GM18907 (cell line): ENCODE data around the gene ZEB2.

Experiments
- ATAC-seq: cut with Tn5 transposase; IDR thresholded peaks from one replicate; pipeline ENCODE4 v1.9.1; 2021; ENCODE audit warnings: mild to moderate bottlenecking, moderate library complexity; ENCODE audit not compliant: unreplicated experiment

The ZEB2 gene

DNA sequence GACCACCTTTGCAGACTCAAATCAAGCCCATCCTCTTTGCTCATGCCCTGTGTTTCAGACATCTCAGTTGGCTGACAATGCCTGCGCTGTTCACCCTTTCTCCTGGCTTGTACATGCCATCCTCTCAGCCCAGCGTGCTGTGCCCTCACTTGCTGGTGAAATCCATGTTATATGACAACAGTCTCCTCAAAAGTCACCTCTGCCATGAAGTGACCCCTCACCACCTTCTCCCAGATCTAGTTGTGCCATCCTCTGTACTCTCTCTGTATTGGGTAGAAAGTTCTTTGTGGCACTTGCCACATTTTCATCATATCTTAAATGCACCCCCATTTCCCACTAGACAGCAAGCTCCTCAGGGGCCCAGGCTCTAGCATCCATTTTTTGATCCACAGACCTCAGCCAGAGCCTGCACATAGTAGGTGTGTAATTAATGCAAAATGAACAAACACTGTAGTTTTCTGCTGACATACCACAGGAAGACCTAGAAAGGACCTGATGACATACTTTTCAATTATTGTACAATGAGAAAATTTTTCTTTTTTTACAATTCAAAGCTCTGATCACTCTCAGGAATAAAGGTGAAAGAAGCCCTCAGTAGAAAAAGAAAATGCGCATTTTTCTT lies 22.8 kb downstream of the ZEB2 start:
- ATAC-seq = no peak

DNA sequence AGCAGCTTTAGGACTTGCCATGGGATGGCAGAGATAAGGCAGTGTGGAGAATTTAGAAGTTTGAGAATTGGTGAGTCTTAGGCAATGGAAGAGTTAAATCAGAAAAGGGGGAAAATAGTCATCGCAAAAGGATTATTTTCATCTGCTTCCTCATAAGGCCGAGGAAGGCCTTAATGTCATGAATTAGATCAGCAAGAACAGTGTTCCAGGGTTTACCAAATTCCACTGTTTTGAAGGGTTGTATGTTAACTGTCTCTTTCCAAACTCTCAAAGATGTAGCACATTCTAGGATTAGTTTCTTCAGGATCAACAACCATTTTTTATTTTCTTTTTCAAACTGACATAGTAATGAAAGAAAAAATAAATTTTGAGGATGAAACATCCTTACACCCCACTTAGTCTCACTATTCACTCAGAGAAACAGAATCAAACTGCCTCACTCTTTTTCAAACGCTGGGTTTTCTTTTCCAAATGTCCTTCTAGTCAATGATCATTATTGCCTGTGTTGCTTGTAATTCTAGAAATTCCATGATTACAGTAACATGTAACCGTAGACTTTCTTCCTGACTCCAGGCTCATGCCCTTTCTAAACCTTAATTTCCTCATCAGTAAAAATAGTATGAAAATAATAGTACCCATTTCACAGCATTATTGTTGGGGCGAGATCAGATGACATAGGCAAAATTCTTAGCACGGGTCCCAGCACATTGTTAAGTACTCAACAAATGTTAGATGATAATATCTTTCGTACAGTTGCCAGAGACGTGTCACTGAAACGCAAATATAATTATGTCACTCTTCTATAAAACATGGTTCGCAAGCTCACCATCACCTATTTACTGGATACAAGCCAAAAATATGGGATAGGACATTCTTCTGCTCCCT lies 23.6 kb downstream of the ZEB2 start:
- no peak for ATAC-seq

DNA sequence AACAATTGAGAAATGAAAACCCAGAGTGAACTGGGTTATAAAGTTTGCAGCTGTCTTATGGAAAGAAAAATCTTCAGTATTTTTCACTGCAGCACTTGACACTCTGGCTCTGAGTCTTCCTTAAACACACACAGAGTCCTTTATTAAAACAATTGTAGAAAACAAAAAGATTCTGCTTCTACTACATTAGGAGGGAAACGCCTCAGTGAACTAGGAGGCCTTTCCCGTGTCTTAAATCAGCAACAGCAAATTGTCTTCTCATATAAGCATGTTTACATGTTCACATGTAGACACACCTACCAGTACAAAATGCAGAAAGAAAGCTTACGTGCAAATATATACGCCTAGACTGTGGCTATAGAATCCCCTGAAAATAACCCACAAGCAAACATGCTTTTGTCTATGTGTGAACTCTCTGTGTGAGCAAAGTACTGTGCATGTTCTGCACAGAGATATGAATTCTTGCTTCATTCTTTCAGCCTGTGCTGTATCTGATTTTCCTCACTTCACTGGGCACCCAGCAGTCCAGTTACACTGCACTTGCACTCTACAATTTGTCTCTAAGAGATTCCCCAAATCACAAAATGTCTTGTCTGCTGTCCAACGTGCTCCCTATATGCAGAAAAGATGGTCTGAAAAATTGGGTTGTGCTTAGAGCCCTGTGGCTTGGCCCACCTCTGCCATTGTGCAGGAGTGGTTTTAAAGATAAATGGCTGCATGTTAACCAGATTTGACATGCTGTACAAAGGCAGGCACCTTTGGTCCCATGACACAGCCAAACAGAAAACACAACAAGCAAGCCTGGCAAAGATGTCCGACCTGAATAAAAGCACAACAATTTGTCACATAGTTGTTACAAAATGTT lies 24.5 kb downstream of the ZEB2 start:
- no peak for ATAC-seq

DNA sequence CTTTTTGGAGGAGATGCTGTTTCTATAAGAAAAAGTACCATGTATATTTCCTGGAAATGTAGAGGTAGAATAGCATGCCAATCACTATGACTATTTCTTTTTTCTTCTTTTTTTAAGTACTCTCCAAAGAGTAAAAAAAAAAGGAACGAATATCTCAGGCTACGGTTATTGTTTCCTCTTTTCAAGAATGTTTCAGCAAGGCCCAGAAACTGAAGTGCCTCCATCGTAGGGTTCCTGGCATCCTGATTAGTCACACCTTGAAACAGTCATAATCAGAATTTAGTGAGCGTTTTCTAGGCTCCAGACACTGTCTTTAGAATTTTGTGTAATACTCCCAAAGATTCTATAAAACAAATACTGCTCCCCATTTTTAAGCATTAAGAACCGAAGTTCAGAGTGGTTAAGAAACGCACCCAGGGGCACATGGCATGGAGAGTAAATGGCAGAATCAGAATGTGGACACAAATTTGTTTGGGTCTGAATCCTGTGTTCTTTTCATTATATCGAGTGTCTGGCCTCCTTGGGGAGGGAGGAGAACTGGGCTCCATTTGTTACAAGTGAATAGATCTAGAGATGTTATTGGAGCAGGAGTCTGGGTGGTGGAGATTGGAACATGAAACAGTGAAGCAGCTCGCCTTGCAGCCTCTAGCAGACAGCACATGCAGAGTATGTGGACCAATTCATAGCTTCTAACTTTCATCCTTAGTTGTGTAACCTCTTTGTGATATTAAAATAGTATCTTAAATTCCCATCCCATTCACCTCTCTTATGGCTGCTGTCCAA lies 26.7 kb downstream of the ZEB2 start:
- no peak for ATAC-seq

DNA sequence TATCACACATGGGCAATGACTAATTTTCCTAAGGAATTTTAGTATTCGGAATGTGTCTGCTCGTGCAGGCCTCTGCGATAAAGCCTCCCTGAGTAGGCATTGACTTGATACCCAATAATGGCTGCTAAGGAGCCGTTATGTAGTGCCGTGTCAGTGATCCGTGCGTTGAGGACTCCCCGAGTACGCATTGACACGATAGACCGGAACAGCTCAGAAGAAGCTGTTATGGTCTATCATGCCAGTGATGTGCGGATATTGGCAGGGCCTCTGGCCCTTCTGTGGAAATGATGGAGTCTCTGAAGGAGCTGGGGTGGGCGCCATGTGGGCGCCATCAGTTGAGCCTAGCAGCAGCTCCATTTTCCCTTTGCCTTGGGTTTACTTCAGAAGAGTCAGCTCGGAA lies 29.1 kb downstream of the ZEB2 start:
- ATAC-seq = no peak

DNA sequence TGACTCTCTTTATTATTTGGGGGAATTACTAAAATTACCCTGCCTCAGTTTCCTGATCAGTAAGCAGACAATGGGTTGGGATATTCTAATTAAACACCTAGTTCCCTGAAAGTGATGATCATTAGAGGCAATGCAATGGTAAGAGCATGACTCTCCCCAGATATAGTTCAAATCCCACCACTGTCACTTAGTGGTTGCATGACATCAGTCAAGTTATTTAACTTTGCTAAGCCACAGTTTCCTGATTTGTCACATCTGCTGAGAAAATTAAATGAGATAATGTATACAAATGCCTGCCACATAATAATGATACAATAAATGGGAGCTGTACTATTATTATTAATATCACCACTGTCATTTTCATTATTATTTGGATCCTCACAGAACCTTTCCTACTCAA lies 29.9 kb downstream of the ZEB2 start:
- ATAC-seq = no peak

DNA sequence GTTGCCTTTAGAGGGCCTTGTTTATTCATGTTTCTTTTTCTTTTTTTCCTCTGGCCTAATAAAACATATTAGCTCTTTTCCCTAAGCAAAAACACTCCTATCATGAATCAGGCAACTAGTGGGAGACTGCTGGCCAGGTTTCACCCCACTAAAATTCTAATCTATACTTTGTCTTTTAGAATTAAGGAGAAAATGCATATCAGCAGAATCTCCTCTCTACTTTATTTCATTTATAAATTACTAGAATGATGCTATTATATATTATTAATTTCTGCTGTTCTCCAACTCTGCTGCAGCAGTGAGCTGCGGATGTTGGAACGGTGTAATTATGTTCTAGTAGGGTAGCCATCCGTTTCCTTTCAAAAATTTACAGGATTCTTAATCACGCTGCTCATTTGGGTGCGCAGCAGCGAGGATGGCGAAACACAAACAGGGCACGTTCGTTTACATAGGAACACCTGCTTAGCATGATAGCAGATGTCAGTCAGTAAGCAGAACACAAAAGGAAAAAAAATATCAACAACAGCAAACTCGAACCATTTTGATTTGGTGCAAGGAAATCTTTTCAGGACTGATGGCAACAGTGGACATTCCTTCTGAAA lies 30.5 kb downstream of the ZEB2 start:
- ATAC-seq = no peak

DNA sequence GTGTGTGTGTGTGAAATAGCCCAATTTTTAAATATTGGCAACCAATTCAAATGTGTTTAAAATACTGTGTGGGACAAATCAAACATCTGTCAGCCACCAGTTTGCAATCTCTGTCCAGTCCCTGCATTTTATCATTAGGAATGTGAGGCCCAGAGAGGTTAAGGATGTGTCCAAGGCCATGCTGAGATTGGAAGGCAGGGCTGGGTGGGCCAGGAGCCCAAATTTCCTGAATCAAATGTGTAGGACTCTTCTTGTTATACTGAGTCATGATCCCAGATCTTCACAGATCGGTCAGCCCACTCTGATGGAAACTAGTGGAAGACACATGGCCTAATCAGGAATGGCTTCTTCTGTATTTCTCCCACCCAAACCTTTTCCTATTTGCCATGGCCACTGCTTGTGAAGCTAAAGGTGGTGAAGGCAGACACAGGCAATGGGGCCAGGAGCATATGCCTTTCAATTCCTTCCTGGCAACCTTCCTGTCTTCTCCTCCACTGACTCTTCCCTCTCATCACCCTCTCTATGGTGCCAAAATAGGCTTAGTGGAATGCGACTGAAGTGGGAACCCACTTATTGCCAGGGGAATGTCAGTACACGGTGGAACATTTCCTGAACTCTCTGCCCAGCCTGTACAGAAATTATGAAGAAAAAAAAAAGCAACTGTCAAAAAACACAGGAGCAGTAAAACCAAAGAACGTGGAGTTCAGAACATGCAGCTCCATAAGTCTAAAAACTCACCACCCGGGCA lies 35.5 kb downstream of the ZEB2 start:
- no peak for ATAC-seq

DNA sequence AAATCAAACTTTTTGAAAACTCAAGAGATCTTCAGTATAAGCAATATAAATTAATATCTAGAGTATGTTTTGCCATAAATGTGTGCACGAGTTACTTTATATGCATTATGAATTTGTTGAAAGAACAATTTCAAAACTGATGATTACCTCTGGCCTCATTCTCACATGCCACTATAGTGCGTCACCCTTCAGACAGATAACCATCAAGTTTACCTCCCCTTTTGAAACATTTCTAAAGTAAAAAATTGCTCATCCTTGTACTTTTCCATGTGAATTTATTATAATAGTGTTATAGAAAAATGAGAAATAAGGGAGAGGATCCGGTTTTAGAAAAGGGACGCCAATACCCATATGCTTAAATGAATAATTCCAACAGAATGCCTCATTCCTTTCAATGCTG lies 38.3 kb downstream of the ZEB2 start:
- no peak for ATAC-seq

DNA sequence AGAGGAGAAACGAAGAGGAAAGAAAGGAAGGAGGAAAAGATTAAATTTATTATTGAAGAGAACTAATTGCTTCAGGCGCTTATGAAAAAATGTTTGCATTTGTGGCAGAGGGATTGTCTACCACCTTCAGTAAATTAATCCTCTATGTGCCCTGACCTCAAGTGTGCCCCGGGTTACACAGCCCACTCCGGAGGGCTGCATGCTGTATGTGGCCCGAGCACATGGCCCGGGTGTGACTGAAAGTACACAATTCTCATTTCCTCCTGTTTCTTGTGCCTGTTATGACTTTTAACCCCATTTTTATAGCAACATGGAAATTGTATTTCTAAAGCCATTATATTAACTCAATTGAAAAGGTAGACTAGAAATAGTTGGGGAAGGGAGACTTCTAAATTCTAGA lies 38.8 kb downstream of the ZEB2 start:
- no peak for ATAC-seq

DNA sequence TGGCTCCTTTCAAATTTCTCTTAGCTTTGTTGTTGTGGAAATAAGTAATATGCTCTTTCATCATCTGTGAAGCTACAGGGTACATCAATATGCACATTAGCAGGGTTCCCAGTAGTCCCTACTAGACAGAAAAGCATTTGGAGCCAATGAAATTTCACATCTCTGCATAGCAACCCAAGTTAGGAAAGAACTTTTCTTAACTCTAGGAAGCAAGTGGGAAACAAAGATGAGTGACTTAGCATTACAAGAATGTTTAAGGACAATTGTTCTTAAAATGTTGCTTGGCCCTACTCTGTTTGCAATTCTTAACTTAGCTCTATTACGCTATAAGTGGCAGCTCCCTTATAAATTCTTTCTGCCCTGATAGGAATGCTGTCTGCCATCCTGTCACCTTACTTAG lies 39.6 kb downstream of the ZEB2 start:
- ATAC-seq = no peak

DNA sequence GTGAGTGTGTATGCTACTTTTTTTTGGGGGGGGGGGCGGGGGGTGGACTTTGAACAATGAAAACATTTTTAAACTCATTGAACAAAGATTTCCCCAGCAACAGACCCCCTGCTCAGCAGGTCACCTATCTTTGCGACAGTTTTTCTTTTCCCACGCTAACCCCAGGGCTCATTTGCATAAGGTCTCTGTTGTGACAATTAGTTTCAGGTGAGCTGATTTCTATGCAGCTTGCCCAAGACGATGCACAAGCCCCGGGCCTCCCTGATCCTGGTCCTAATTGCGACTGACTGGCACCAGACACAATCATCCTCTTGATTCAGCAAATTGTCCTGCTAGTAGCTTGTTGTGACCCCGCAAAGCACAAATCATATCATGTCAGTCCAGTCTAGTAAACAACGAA lies 40.3 kb downstream of the ZEB2 start:
- ATAC-seq = no peak

DNA sequence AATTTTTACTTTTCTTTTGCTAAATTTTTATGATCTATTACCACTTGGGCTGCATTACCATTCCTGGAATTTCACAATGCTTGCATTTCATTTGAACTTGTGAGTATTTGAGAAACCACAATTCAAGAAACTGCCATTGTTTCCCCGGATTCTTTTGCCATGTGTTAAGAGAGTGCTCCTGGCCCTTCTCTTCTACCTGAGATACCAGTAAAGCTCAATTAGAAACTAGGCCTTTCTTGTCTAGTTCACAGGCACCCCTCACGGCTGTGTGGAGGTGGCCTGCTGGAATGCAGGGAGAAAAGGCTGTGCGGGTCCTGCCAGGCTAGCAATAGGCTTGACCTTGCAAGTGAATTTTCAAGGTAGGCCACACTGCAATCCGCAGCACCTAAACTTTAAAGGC lies 40.8 kb downstream of the ZEB2 start:
- ATAC-seq = no peak

DNA sequence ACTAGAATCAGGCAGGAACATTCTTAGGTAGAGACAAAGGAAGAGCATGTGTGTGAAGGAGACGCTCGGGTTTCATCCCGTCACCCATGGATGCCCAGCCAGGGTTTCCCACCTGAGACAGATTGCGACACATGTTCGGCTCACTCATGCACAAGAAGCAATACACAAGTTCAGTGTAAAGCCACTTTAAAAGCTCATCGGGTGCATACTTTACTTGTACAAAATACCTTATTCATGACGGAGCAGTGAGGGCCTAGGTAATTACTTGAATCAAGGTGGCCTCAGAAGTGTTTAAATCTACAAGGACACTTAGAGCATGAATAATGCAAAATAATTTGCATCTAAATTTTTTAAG lies 42.0 kb downstream of the ZEB2 start:
- ATAC-seq = no peak

DNA sequence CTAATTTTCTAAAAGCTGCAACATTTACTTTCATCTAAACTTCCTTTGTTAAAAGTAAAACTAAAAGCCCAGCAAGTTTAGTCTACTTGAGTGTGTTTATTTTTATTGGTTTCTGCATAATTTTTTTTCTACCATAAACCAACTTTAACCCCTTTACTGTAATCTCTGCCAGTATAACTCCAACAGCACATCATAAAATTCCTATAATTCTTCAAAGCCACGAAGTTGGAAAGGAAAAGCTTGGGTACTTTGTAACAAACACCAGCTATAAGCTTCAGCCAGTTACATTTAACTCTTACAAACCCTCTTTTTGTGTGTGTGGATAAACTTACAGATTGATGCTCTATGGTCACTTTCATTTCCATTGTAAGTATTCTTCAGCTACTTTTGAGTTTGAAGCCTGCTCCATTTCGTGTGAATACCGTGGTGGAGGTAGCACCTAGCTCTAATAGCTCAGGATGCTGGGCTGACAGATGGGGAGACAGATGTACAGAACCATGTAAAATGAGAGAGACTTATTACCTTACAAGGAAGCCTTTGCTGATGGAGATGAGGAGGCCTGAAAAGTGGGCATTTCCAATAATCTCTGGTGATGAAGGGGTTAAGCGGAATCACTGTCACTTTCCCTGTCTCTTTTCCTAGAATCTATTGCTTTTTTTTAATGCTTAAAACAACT lies 42.5 kb downstream of the ZEB2 start:
- no peak for ATAC-seq

DNA sequence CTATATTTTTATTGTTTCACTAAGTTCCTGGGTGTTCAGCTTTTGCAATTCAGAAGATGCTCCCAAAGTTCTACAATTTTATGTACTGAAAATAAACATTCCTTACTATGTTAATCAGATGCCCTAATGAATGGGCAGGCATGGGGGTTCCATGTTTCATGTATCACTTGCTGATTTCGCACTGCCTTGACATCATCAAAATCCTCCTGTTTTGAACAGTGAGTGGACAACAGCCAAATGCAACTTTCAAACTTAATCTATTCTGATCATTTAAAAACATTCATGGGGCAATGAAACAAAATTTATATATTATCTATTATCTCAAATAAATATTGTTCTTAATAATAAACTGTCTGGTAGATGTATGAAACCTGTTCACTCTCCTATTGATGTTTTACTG lies 43.2 kb downstream of the ZEB2 start:
- no peak for ATAC-seq

DNA sequence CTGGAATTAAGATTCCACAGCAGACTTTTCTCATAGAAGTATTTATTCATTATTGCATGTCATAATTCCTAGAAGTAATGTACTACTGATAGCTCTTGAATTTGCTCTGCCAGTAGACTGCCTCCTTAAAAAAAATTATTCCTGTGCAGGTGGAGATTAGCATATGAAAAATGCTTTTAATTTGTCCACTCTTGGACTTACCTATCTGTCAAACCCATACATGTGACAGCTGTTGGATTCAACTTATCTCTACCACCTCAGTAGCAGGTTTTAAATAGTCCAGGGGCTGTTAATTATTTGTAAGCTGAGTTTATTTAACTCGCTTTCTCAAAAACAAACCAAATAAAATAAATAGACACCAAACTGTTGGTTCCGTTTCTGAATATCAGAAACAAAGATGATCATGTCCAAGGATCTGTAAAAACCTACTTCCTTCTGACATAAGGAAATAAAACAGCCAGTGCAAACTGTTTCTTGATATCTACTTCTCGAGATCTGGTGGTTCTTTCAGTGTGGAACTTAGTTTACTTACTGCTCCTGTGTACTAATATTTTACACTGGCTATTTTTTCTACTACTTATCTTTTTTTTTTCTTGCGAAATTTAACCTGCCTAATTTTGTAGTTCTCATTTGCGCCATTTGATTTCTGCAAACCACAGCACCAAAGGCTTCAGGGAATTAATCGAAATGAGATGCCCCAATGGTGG lies 44.2 kb downstream of the ZEB2 start:
- no peak for ATAC-seq

DNA sequence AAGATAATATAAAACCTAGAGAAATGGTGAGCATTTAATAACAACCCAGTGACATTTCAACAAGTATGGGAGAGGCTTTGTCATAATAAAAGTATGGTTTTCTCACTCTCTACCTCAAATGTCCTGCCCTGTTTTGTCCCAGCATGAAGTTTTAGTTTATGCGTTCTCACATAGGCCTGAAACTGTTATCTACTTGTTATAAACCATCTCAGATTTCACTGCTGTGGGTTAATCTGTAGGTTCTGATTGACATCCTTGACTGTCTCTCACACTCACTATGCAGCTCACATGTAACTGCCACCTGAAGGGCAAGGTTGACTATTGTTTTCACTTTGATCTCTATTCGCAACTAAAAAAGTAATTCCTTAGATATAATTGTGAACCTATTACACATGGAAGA lies 44.9 kb downstream of the ZEB2 start:
- ATAC-seq = no peak

DNA sequence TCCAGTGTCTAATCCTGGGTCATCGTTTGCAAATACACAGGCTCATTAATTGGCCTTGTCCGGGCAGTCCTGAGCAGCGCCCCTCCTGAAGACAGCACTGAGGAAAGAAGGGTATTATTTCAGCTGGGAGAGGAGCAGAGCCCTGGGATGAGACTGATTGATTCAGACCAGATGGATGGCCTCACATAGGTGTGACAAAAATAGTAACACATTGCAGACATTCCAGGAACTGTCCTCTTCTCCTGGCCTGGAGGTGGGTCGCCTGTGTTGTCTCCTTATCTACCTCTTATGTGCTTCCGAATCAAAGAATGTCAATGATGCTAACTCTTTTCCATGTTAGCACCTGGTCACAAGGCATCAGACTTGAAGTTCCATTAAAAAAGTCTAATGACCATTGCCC lies 45.9 kb downstream of the ZEB2 start:
- no peak for ATAC-seq
